Limb (tissue), 2 donors: ENCODE results near the gene CHMP2A.
A peak's percentile ranks its signal among the peaks of the same experiment; 100 is the strongest.
"Not testable (repeated sequence)": the region's sequence is repeated elsewhere in the genome, so short reads cannot be mapped to it uniquely, and the experiment has no call there.

Experiments used
- DNase-seq, 2 donors: peaks; one replicate each; pipeline ENCODE4 v3.0.0-alpha.2; 2016; ENCODE audit errors: extremely low spot score in 2 of 2

Gene CHMP2A

DNA sequence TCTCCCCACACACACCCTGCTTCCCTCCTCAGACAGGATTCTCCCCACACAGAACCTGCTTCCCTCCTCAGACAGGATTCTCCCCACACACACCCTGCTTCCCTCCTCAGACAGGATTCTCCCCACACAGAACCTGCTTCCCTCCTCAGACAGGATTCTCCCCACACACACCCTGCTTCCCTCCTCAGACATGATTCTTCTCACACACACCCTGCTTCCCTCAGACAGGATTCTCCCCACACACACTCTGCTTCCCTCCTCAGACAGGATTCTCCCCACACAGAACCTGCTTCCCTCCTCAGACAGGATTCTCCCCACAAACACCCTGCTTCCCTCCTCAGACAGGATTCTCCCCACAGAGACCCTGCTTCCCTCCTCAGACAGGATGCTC is 15.7 kb downstream of the CHMP2A start:
- not testable (repeated sequence) for DNase-seq

- DNase-seq, result peak; percentile 56 to 86
These were observed 16.4 kb downstream of the CHMP2A start for GRCh38 chr19:58538257-58539168.

- no peak for DNase-seq
These were observed 17.8 kb downstream of the CHMP2A start for GRCh38 chr19:58536852-58537798.

- DNase-seq, result no peak
These were observed 19.0 kb downstream of the CHMP2A start for GRCh38 chr19:58535857-58536256.

- DNase-seq, result no peak
These were observed 23.7 kb downstream of the CHMP2A start for GRCh38 chr19:58531034-58531840.

DNA sequence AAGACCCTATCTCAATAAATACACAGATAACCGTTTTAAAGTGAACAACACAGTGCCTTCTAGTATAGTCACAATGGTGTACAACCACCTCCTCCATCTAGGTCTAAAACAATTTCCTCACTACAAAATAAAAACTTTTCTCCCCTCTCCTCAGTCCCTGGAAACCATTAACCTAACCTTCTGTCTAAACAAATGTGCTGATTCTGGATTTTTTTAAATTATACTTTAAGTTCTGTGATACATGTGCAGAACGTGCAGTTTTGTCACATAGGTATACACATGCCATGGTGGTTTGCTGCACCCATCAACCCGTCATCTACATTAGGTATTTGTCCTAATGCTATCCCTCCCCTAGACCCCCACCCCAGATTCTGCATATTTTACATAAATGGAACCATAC is 25.5 kb downstream of the CHMP2A start:
- no peak for DNase-seq

DNA sequence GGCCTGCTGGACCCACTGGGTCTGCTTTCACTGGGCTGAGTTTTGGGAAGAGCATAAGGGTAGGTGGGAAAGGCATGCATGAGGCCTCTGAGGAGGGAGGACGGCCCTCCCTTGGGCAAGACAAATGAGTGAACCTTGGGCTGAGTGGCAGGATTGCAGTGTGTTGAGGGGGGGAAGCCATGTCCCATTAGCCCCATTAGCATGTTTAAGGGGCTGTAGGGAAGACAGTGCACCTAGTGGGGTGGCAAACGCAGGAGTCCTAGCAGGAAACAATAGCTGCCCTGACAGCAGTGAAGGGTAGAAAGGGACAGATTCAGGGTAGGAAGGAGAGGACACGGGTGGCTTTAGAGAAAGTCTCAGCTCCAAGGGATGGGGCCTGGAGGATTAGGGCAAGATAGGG is 32.2 kb downstream of the CHMP2A start:
- no peak for DNase-seq

GRCh38 chr19:58521651-58522050 is 33.3 kb downstream of the CHMP2A start:
- DNase-seq, result no peak

- no peak for DNase-seq
These were observed 34.7 kb downstream of the CHMP2A start for GRCh38 chr19:58520257-58520599.

DNA sequence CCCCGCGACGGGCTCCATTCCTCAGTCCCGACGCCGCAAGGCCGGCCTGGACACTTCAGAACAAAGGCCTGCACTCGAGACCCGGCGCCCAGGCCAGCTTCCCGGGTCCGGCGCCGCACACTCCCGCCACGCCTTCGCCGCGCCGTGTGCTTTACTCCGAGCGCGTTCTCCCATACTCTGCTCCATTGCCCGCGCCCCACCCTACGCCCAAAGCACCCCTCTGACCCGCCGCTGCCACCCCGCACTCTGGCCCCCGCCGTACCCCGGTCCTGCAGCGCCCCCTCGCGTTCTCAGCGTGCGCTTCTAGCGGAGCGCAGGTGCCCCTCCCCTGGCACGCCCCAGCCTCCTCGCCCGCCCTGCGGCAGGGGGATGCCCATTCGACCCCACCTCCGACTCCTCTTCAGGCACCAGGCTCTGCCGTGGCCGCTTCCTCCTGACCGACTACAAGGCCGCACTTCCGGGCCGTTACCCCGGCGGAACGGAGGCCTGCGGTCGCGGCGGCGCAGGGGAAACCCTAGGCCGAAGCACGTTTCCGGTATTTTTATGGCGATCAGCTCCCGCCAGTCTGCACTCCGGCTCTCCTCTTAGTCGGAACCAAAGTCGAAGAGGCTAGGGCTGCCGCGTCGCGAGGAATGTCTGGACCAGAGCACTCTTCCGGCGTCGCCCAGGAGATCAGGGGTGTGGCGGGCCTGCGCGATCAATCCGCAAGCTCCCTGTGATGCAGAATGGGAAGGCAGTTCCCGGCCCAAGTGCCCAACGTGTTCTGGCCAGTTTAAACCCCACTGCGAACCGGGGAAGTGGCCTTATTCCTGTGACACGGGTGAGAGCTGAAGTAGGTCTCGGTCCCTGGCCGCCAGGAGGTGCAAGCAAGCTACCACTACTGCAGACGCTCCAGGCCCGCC is 35.3 kb downstream of the CHMP2A start, which contains the start of gene ZBTB45:
Gene ZBTB45, minus strand, starts transcription at position 456 of the 902 bp plus-strand sequence. CDS start 2,137 bp downstream, outside the sequence.
- peak; percentile 94 to 96 for DNase-seq

DNA sequence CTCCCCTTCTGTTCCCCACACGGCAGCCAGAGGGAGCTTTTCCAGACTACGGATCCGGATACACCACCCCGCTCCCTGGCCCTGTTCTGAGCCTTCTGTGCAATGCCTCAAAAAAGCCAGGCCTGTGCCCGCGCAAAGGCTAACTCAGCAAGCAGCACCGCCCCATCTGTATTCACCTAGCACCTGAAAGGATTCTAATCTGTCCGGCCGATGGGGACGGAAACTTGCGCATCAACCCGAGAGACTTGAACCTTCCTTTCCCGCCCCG is 35.9 kb downstream of the CHMP2A start:
- peak; percentile 81 for DNase-seq

- no peak for DNase-seq
These were observed 36.4 kb downstream of the CHMP2A start for GRCh38 chr19:58518256-58519086.

GRCh38 chr19:58516964-58517833 is 37.7 kb downstream of the CHMP2A start:
- DNase-seq, result no peak

- no peak for DNase-seq
These were observed 38.6 kb downstream of the CHMP2A start for GRCh38 chr19:58516246-58516836.

GRCh38 chr19:58515259-58515658 is 39.6 kb downstream of the CHMP2A start:
- no peak for DNase-seq

DNA sequence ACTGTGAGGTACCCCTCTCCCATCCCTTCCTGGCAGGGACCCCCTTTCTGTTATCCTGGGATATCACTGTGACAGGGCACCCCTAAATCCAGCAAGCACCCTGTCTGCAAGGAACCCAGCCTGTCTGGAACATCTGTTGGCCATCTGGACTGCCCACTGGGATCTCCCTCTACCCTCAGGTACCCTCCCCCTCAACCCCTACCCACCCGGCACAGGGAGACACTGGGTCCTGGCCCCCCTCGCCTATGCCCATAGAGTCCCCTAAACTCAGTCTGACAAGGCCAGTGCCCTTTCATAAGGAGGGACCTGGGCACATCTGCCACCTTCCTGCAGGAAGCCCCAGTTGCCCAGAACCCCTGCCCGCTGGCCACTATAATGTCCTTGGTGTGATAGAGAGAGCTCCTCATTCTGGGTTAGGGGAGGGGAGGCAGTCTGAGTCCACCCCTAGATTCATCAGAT is 40.3 kb downstream of the CHMP2A start:
- no peak for DNase-seq

DNA sequence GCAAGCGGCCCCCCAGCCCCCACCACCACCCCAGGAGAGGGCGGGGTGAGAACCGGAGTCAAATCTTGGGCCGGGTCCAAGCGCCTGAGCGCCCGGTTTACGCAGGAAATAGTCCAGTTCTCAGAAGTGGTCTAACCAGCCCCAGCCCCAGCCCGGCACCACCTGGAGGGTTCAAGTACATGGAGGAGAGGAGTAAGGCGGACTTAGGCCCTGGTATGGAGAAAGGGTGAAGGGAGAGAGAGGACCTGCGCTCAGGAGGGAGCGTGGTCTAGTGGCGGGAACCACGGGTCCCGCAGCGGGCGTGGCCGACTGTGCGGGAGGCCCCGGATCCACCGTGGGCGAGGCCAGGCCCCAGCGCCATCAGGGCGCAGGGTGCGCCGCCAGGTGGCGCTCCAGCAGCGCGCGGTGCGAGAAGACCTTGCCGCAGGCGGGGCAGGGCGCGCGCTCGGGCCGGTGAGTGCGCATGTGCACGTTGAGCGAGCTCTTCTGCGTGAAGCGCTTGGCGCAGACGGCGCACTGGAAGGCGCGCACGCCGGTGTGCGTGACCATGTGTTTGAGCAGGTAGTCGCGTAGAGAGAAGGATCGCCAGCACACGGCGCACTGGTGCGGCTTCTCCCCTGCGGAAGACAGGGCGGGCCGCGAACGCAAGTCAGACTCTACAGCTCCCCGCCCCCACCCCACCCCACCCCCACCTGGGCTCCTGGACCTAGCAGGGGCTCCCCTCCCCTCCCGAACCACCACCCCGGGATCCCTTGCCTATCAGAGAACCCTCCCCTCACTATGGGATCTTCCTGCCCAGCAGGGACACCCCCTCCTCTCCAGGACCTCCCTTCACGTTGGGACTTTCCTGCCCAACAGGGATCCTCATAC is 41.0 kb downstream of the CHMP2A start:
- DNase-seq, result peak; percentile 89 to 93
